HuH-7 (cell line): ENCODE results near the gene CASR.
A peak's percentile ranks its signal among the peaks of the same experiment; 100 is the strongest.

Experiments
- DNase-seq: peaks from one replicate; pipeline ENCODE4 v3.0.0; 2011; ENCODE audit warnings: low spot score

The CASR gene

GRCh38 chr3:122215592-122216298 lies 32.3 kb downstream of the CASR start:
- no peak for DNase-seq

DNA sequence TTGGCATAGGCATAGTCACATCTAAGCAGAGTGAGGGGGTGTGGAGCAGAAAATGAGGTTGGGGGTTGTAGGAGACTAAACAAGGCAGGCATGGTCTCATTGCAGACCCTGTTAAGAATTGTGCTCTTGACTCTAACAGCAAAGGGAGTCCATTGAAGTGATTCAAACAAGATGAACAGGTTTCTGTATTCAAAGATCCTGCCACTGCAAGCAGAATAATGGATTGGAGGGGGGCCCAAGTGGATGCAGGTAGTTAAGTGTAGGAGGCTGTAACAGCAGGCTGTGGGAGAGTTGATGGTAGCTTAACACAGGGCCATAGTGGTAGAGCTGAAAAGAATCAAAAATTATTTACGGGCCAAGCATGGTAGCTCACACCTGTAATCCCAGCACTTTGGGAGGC lies 34.4 kb downstream of the CASR start:
- no peak for DNase-seq

GRCh38 chr3:122219242-122219872 lies 35.9 kb downstream of the CASR start:
- no peak for DNase-seq

DNA sequence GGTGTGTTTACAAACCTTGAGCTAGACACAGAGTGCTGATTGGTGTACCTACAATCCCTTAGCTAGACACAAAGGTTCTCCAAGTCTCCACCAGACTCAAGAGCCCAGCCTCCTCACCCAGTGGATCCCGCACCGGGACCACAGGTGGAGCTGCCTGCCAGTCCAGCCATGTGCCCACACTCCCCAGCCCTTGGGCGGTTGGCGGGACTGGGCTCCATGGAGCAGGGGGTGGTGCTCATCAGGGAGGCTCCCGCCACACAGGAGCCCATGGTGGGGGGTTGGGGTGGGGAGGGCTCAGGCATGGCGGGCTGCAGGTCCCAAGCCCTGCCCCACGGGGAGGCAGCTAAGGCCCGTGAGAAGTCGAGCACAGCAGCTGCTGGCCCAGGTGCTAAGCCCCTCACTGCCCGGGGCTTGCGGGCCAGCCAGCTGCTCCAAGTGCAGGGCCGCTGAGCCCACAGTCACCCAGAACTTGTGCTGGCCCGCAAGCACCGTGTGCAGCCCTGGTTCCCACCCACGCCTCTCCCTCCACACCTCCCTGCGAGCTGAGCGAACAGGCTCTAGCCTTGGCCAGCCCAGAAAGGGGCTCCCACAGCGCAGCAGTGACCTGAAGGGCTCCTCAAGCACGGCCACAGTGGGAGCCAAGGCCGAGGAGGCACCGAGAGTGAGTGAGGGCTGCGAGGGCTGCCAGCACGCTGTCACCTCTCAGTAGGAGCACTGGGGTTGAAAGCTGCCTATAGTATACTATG lies 43.7 kb downstream of the CASR start:
- no peak for DNase-seq

DNA sequence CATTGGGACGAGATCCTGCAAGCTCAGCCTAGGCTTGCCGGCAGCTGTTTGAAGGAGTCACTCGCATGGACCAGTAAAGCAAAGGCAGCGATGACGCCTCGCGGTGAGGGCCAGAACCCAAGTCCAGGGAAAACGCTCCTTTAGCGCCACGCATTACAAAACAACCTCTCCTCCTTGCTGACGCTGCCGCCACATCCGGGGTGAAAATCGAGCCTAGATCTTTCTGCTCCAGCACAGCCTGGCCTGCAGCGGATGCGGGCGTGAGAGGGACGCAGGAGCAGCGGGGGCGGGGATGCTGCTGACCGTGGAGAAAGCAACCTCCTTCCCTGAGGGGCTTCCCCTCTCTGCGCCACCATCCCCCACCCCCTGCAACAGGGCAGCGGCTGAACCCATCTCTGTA lies 46.7 kb downstream of the CASR start:
- DNase-seq = no peak

DNA sequence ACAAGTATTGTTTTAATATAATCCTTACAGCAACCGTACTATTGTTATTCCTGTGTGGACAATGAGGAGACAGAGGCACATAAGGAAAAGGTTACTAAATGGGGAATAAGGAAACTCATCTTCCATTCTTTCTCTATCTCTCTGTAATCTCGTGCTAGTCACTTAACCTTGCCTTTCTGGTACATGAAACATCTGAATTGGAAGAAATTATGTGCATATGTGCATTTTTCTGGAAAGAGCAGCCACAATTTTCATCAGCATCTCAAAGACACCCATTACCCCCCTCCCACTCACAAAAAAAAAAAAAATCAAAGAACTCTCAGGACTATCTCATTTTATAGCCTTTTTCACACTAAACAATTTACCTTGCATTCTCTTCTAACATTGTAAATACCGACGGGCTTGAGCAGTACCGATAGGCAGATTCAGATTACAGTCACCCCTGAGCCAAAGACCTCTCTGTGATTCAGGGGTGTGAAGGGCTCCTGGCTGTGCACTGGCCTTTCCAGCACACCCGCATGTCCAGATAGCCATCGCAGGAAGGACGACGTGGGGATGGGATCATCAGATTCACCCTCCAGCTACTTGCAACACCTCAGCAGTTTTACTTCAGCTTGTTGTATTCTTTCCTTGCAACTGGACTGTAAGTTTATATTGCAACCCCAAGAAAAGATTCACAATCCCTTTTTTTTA lies 48.1 kb downstream of the CASR start:
- DNase-seq = no peak

GRCh38 chr3:122232485-122232884 lies 49.0 kb downstream of the CASR start:
- DNase-seq = no peak

- DNase-seq = no peak
Observed at GRCh38 chr3:122233101-122233952, 49.9 kb downstream of the CASR start.

GRCh38 chr3:122234117-122234516 lies 50.6 kb downstream of the CASR start:
- DNase-seq = no peak

- DNase-seq = no peak
Observed at GRCh38 chr3:122235147-122235546, 51.7 kb downstream of the CASR start.

DNA sequence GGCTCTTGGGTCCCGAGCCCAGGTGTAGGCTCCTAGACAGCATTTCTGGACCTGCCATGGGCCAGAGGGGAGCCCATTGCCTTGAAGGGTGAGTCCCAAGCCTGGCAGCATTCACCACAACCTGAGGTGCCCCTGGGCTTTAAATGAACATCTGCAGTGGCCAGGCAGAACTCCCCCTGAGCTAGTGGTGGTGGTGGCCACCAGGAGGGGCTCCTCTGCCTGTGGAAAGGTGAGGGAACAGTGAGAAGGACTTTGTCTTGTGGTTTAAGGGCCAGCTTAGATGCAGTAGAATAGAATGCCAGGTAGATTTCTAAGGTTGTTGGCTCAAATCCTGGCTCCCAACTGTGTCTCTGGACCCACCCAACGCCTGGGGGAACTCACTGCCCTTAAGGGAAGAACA lies 55.6 kb downstream of the CASR start:
- peak; percentile 27 for DNase-seq

GRCh38 chr3:122245513-122246174 lies 62.2 kb downstream of the CASR start:
- DNase-seq = no peak

- DNase-seq = no peak
Observed at GRCh38 chr3:122246199-122246598, 62.7 kb downstream of the CASR start.

- DNase-seq = no peak
Observed at GRCh38 chr3:122247087-122247824, 63.8 kb downstream of the CASR start.

GRCh38 chr3:122247825-122248185 lies 64.3 kb downstream of the CASR start:
- no peak for DNase-seq

- no peak for DNase-seq
Observed at GRCh38 chr3:122251428-122251827, 68.0 kb downstream of the CASR start.

- no peak for DNase-seq
Observed at GRCh38 chr3:122253581-122253980, 70.1 kb downstream of the CASR start.

DNA sequence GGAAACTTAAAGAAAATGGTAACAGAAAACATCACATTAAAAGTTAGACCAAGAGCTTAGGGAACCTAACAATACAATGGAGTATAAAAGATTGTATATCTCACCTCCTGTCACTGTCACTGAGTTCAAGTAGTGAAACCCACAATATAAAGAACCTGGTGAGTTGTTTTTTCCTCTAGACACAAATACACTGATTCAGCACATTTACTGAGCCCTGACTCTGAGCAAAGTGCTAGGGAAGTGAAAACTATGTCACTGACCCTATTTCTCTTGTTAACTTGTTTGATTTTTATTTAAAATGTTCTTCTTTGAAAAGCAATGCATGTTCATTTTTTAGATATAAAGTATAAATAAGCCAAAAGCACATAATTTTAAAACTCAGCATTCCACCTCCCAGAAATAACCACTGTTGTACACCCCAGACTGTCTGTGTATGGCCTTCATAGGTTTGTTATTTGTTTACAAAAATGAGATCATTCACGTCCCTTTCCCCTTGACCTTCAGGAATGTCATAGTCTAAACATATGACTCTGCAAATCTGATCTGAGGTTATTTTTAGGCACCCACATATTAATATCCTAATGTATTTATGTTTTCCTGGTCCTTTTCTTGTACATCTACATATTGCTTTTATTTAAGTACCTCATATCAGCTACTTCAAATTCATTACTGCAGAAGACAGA lies 72.4 kb downstream of the CASR start:
- DNase-seq = no peak

DNA sequence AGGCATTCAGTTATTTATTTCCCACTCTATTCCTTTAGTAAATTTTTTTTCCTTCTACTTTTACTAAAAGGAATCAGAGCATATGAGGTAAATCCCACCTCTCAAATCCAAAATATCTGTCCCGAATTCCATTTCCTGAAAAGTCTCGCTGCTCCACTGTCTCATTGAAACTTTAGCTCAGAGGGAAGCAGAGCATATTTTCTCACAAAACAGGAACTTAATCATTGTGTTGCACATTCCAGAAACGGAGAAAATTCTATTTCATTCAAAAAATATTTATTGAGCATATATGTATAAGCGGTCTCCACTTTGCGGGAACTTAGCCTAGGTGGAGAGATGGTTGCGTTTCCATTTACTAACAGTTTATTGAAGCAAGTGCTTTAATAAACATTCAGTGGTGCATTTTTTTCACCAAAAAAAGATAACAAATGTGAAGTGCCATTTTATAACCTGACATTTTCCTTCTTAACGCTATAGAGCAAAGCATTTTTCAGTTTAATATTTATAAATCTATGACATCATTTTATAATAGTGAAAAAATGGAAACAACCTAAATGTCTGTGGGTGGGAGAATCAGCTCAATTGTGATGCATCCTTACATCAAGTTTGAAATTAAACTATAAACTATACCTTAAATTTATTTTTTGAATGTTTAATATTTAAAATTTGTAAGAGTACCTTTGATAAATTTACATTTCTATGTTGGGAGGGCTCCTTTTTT lies 74.3 kb downstream of the CASR start:
- no peak for DNase-seq
